Ectodermal cell (in vitro differentiated cells): ENCODE results near the gene WLS.

Experiments
- H3K27ac ChIP-seq: 2 replicates; pipeline ENCODE4 v1.7.0; 2013; ENCODE audit warnings: mild to moderate bottlenecking, low read depth, low read length; ENCODE audit not compliant: insufficient read depth, poor library complexity, severe bottlenecking
- H3K27me3 ChIP-seq: 2 replicates; pipeline ENCODE4 v1.7.0; 2013; ENCODE audit warnings: mild to moderate bottlenecking, low read length; ENCODE audit not compliant: insufficient read depth, control insufficient read depth, poor library complexity, severe bottlenecking
- H3K36me3 ChIP-seq: one replicate; pipeline ENCODE4 v1.7.0; 2013; ENCODE audit warnings: low read length; ENCODE audit not compliant: control insufficient read depth, insufficient read depth
- H3K4me1 ChIP-seq: one replicate; pipeline ENCODE4 v1.7.0; 2013; ENCODE audit warnings: low read length; ENCODE audit not compliant: control insufficient read depth, insufficient read depth
- H3K4me3 ChIP-seq: 2 replicates; pipeline ENCODE4 v1.7.0; 2013; ENCODE audit warnings: low read depth, low read length, control low read depth; ENCODE audit not compliant: insufficient read depth
- H3K9me3 ChIP-seq: 2 replicates; pipeline ENCODE4 v1.7.0; 2013; ENCODE audit warnings: mild to moderate bottlenecking, low read length, moderate library complexity; ENCODE audit not compliant: control insufficient read depth
- WGBS, 2 experiments: methylation state at CpG; one replicate each; pipeline ENCODE4 v1.1.7; 2013; ENCODE audit warnings: missing lambda C conversion rate in 2 of 2; 5-methylcytosine and 5-hydroxymethylcytosine counted together

Gene WLS

GRCh38 chr1:68103011-68103545, 129.2 kb downstream of the WLS start:
- H3K9me3 ChIP-seq, result no peaks in the 10 kb centered on the region
- H3K36me3 ChIP-seq, result no peaks in the 10 kb centered on the region
- WGBS, 2 experiments, result 77 to 79% methylated on average over 5 of the region's 5 CpGs
- H3K4me3 ChIP-seq, result no peak overlapping the region
- H3K27me3 ChIP-seq, result no peaks in the 10 kb centered on the region
- peaks cover 16% of the 10 kb centered on the region for H3K4me1 ChIP-seq
- H3K27ac ChIP-seq, result peak overlapping the region; percentile 42

GRCh38 chr1:68101829-68102228, 130.5 kb downstream of the WLS start:
- Histone ChIP-seq H3K27me3 (no peaks in the 10 kb centered on the region), H3K4me1 (peaks cover 16% of the 10 kb centered on the region), H3K36me3 (no peaks in the 10 kb centered on the region), H3K27ac (no peak overlapping the region), H3K9me3 (no peaks in the 10 kb centered on the region), H3K4me3 (no peak overlapping the region)
- 100% methylated on average over 4 of the region's 4 CpGs for WGBS, 2 experiments

- no peaks in the 10 kb centered on the region for H3K27me3 ChIP-seq
- peaks cover 16% of the 10 kb centered on the region for H3K4me1 ChIP-seq
- 88 to 93% methylated on average over 2 of the region's 2 CpGs for WGBS, 2 experiments
- H3K4me3 ChIP-seq, result no peak overlapping the region
- no peak overlapping the region for H3K27ac ChIP-seq
- H3K9me3 ChIP-seq, result no peaks in the 10 kb centered on the region
- no peaks in the 10 kb centered on the region for H3K36me3 ChIP-seq
These were observed 131.8 kb downstream of the WLS start for GRCh38 chr1:68100571-68100970.

DNA sequence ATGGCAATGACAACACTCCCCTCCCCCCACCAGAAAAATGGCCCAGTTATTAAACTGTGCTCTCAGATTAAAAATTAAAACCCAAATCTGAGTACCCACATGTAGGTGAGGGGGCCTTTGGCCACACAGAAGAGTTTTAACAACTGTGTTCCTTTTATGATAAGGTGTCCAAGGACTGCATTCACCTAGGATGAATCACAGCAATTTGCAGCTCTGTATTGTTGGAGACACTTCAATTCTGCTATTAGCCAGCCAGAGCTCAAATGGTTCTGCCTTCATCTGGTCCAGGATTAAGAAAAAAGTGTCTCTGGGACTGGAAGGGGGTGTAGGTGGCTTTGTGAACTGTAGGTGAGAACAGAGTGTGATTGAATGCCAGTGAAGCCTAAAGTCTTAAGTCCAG, 138.6 kb downstream of the WLS start:
- Histone ChIP-seq H3K4me1 (no peaks in the 10 kb centered on the region), H3K9me3 (no peaks in the 10 kb centered on the region), H3K36me3 (no peaks in the 10 kb centered on the region), H3K27ac (no peak overlapping the region), H3K27me3 (no peaks in the 10 kb centered on the region), H3K4me3 (no peak overlapping the region)

DNA sequence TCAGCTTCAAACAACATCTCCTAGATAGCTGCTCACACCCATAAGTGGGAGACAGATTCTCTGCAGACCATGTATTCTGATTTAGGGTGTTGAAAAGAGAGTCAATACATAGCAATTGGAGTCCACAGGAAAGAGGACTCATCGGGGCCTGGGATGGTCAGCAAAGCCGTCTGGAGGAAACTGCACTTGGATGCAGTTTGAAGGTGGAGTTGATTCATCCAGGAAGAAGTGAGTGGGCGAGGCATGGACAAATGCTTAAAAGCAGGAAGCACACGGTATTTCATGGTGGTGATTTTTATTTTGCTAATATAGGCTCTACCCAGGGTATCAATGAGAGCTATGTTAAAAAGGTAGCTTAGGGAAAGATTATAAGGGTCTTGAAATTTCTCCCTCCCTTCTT, 145.1 kb downstream of the WLS start:
- no peaks in the 10 kb centered on the region for H3K9me3 ChIP-seq
- no peaks in the 10 kb centered on the region for H3K4me1 ChIP-seq
- H3K36me3 ChIP-seq, result no peaks in the 10 kb centered on the region
- no peak overlapping the region for H3K4me3 ChIP-seq
- H3K27me3 ChIP-seq, result no peaks in the 10 kb centered on the region
- WGBS, 2 experiments, result 93 to 94% methylated on average over 4 of the region's 4 CpGs
- H3K27ac ChIP-seq, result no peak overlapping the region

DNA sequence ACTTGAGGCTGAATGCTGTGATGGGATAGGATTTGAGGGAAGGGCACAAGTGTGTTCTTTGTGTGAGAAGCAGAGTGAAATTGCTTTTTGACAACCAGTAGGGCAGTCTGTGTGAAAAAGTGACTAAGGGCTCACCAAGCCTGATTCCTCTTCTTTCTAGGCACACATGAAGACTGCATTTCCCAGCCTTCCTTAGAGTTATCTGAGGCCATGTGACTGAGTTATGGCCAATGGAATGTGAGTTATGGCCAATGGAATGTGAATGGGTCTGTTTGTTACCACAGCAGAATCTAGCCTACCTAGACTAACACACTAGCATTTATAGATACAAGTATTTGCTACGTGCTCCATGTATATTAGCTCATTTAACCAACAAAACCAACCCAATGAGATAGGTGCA, 146.6 kb downstream of the WLS start:
- WGBS, 2 experiments, result 92 to 100% methylated on average over 1 of the region's 1 CpG
- H3K4me1 ChIP-seq, result no peaks in the 10 kb centered on the region
- H3K9me3 ChIP-seq, result no peaks in the 10 kb centered on the region
- H3K27ac ChIP-seq, result no peak overlapping the region
- no peak overlapping the region for H3K4me3 ChIP-seq
- no peaks in the 10 kb centered on the region for H3K36me3 ChIP-seq
- H3K27me3 ChIP-seq, result no peaks in the 10 kb centered on the region

- Histone ChIP-seq H3K4me1 (no peaks in the 10 kb centered on the region), H3K27me3 (no peaks in the 10 kb centered on the region), H3K9me3 (no peaks in the 10 kb centered on the region), H3K4me3 (no peak overlapping the region), H3K36me3 (no peaks in the 10 kb centered on the region), H3K27ac (no peak overlapping the region)
- 47 to 49% methylated on average over 2 of the region's 2 CpGs for WGBS, 2 experiments
These were observed 148.6 kb downstream of the WLS start for GRCh38 chr1:68083686-68084085.

DNA sequence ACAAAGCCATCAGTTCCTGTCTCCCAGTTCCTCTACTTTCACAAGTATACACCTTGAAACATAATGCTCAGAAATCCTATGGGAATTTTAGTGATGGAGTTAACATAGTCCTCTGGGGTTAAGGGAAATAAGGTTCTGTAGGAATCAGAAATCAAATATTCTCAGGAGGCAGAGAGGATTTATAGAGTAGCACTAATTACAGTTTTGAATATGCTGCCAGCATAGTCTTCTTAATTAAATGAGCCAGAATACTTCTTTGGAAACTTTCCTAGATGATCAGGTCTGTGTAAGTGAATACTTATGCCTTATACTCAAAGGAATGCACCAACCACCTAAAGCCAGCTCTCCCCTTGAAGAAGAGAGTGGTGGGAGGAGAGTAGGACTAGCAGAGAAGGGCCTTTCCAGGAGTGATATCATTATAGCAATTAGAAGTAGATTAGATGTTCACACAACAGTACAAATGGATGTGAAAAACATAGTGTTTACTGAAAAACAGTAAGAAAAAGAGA, 150.5 kb downstream of the WLS start:
- no peaks in the 10 kb centered on the region for H3K4me1 ChIP-seq
- no peaks in the 10 kb centered on the region for H3K9me3 ChIP-seq
- H3K27ac ChIP-seq, result no peak overlapping the region
- H3K36me3 ChIP-seq, result no peaks in the 10 kb centered on the region
- H3K27me3 ChIP-seq, result no peaks in the 10 kb centered on the region
- no peak overlapping the region for H3K4me3 ChIP-seq

- H3K27ac ChIP-seq, result no peak overlapping the region
- no peaks in the 10 kb centered on the region for H3K27me3 ChIP-seq
- WGBS, 2 experiments, result 67 to 83% methylated on average over 2 of the region's 2 CpGs
- H3K9me3 ChIP-seq, result no peaks in the 10 kb centered on the region
- H3K36me3 ChIP-seq, result no peaks in the 10 kb centered on the region
- no peak overlapping the region for H3K4me3 ChIP-seq
- no peaks in the 10 kb centered on the region for H3K4me1 ChIP-seq
These were observed 153.7 kb downstream of the WLS start for GRCh38 chr1:68078647-68079046.
